Purkinje cell (primary cell): Measurements from ENCODE around the gene SRRM1. TPM values are rescaled to one million over a fixed set of nuclear protein-coding genes. Genes with fewer than 3 reads are reported as not detected.

Source experiments
- polyA plus RNA-seq: library from polyadenylated mRNA; unstranded; fragments of >200 nt; fragmentation: Nextera tagmentation; gene quantifications from 2 replicates; pipeline ENCODE4 v1.2.1, GENCODE V29; 2014

The SRRM1 gene, protein sequence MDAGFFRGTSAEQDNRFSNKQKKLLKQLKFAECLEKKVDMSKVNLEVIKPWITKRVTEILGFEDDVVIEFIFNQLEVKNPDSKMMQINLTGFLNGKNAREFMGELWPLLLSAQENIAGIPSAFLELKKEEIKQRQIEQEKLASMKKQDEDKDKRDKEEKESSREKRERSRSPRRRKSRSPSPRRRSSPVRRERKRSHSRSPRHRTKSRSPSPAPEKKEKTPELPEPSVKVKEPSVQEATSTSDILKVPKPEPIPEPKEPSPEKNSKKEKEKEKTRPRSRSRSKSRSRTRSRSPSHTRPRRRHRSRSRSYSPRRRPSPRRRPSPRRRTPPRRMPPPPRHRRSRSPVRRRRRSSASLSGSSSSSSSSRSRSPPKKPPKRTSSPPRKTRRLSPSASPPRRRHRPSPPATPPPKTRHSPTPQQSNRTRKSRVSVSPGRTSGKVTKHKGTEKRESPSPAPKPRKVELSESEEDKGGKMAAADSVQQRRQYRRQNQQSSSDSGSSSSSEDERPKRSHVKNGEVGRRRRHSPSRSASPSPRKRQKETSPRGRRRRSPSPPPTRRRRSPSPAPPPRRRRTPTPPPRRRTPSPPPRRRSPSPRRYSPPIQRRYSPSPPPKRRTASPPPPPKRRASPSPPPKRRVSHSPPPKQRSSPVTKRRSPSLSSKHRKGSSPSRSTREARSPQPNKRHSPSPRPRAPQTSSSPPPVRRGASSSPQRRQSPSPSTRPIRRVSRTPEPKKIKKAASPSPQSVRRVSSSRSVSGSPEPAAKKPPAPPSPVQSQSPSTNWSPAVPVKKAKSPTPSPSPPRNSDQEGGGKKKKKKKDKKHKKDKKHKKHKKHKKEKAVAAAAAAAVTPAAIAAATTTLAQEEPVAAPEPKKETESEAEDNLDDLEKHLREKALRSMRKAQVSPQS
- 86.0 and 124 TPM in 2 replicates for polyA plus RNA-seq

DNA sequence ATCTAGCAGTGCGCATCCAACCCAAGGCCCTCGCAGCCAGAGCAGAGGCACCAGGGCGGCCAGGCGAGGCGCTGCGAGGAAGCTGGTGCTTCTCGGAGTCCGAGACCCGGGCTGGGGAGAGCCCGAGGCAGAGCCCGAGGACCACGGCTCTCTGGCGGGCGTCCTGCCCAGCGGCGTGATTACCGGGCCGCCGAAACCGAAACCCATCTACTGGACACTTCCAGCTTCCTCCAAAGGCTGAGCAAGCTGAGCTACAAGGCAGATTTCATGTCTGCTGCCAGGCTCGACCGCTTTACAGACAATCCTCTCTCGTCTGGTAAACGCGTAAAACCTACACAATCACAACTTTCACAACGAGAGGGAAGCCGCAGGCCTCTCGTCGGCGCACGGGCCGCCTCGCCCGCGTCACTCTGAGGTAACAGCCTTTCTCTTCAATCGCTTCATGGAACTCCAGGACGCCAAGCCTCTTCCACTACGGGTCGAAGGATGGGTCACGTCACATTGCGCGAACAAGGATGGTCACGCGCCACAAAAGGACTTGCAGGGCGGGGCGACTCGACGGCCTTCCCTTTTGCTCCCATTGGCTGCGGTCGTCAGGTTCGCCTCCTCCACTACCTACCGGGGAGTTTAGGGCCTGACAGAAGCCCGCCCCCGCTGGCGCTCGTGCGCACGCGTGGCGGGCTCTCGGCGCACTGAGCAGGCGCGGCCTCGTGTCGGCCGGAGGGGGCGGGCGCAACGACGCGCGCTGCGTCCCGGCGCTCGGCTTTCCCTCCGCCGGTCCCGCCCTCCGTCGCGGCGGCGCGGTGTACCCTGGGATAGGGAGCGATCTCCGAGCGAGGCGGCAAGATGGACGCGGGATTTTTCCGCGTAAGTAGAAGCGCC lies at the start of gene SRRM1:
Gene SRRM1 (plus strand): TSS at position 822 of the 882 bp plus-strand sequence. CDS start 25 bp downstream, at position 847.

Other genes starting within 250 kb of the SRRM1 start
- gene STPG1, start 229.5 kb upstream of the SRRM1 start, polyA plus RNA-seq = 20.4 and 21.3 TPM in 2 replicates
- 22.7 and 29.0 TPM in 2 replicates for gene NIPAL3, start 227.5 kb upstream of the SRRM1 start, polyA plus RNA-seq
- 0.78 and 2.0 TPM in 2 replicates for gene RCAN3, start 140.5 kb upstream of the SRRM1 start, polyA plus RNA-seq
- not detected in 2 replicates for gene NCMAP, start 87.2 kb upstream of the SRRM1 start, polyA plus RNA-seq
- 4.0 and 4.1 TPM in 2 replicates for gene CLIC4, start 102.1 kb downstream of the SRRM1 start, polyA plus RNA-seq